Muscle of leg (tissue), 11 donors: ENCODE results near the gene SLC6A9. TPM values are rescaled to one million over a fixed set of nuclear protein-coding genes. Genes with fewer than 3 reads are reported as not detected.

ENCODE experiments used
- DNase-seq: peaks from one replicate; pipeline ENCODE4 v3.0.0; 2013
- H3K27ac ChIP-seq: one replicate; pipeline ENCODE4 v1.5.1; 2013; ENCODE audit warnings: mild to moderate bottlenecking, low read length, control low read depth
- H3K27me3 ChIP-seq: one replicate; pipeline ENCODE4 v1.6.1; 2013; ENCODE audit warnings: low read length; ENCODE audit not compliant: control insufficient read depth, insufficient read depth
- H3K36me3 ChIP-seq: one replicate; pipeline ENCODE4 v1.6.1; 2013; ENCODE audit warnings: low read length; ENCODE audit not compliant: control insufficient read depth, insufficient read depth
- H3K4me1 ChIP-seq: one replicate; pipeline ENCODE4 v1.6.1; 2013; ENCODE audit warnings: low read length; ENCODE audit not compliant: control insufficient read depth, insufficient read depth
- H3K4me3 ChIP-seq: one replicate; pipeline ENCODE4 v1.5.1; 2013; ENCODE audit warnings: low read length, control low read depth
- H3K9me3 ChIP-seq: replicated peaks from 2 replicates; pipeline ENCODE4 v1.6.1; 2013; ENCODE audit warnings: low read depth, low read length; ENCODE audit not compliant: control insufficient read depth
- WGBS: methylation state at CpG from one replicate; pipeline ENCODE4 v1.1.5; 2013; ENCODE audit warnings: missing lambda C conversion rate; ENCODE audit not compliant: insufficient coverage; 5-methylcytosine and 5-hydroxymethylcytosine counted together
- polyA plus RNA-seq, 8 donors: library from polyadenylated mRNA; unstranded; fragments of 120-200 nt; gene quantifications; one replicate each; pipeline versions ENCODE4 v1.2.1 to v1.2.3, GENCODE V29; 2013; ENCODE audit warnings: inconsistent platforms in 1 of 8, low replicate concordance in 1 of 8; ENCODE audit not compliant: insufficient read length in 8 of 8, insufficient read depth in 1 of 8
- total RNA-seq: library from RNA; stranded (reverse); fragments of 120-200 nt; gene quantifications from one replicate; pipeline ENCODE4 v1.2.4, GENCODE V29; 2013

SLC6A9 gene
- total and polyA plus RNA-seq, 9 donors, result 1.6 to 5.5 (median 3.4) TPM

DNA sequence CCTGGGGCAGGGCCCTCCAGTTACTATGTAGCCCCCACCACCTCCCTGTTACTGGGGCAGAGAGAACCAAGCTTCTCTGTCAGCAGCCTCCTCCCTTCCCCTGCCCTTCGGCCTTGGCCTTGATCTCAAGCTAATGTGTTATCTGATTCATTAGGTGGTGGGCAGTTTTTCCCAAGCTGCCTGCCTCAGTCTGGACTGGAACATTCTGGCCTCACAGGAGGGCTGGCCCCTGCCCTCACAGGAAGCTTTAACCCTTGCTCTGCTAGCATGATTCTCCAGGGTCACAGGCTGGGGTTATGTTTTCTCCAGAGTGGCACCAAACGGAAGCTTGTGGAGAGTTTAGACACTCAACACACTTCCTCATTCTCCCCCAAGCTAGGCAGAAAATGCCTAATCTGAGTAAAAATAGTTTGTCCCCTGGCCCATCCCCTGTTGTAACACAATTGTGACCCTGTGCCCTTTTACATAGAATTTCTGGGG lies 37.2 kb upstream of the SLC6A9 start:
- no peaks in the 10 kb centered on the region for H3K36me3 ChIP-seq
- H3K4me1 ChIP-seq, result no peaks in the 10 kb centered on the region
- peak; percentile 40 for DNase-seq

DNA sequence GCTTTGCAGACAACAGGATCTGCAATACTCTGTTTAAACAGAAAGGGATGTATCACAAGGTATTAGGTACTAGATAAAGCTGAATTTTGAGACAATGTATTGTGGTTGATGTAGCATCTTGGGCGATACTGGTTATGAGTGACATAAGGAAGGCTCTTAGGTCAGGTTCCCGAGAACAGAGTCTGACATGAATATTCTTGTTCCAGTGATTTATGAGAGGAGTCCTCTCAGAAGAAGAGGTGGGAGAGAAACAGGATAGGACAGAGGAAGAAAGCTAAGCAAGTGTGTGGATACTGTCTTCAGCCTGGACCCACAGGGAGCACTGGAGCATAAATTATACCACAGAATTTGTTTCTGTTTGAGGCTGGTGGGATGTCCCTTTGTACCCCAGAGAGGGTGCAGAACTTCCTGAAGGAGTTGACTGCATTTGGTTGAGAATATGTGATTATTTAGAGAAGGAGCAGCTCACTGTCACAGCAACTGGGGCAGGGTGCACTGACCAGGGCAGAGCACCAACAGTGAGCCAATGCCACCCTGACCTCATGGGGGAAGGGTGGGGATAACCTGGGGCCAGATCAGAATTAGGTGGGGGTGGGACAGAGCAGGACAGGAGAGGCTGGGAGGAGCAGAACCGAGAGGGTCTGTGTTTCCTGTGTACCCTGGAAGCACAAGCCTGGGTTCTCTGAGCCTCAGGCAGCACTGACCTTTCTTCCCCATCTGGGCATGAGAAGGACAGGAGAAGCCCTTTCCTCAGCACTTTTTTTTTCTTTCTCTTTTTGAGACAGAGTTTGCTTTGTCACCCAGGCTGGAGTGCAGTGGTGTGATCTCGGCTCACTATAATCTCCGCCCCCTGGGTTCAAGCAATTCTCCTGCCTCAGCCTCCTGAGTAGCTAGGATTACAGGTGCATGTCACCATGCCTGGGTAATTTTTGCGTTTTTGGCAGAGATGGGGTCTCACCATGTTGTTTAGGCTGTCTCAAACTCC lies 36.3 kb upstream of the SLC6A9 start:
- Histone ChIP-seq H3K4me3 (no peak overlapping the region), H3K4me1 (no peaks in the 10 kb centered on the region), H3K27me3 (peaks cover 3% of the 10 kb centered on the region), H3K27ac (no peak overlapping the region), H3K36me3 (no peaks in the 10 kb centered on the region), H3K9me3 (no peaks in the 10 kb centered on the region)
- WGBS, result 51% methylated on average over 3 of the region's 6 CpGs
- DNase-seq, result no peak

More for the DNA sequence above, 37.2 kb upstream of the SLC6A9 start:
- no CpG with 5 or more reads among the region's 2 CpGs for WGBS
- Histone ChIP-seq H3K9me3 (no peaks in the 10 kb centered on the region), H3K4me3 (no peak overlapping the region), H3K27ac (no peak overlapping the region), H3K27me3 (peaks cover 4% of the 10 kb centered on the region)

DNA sequence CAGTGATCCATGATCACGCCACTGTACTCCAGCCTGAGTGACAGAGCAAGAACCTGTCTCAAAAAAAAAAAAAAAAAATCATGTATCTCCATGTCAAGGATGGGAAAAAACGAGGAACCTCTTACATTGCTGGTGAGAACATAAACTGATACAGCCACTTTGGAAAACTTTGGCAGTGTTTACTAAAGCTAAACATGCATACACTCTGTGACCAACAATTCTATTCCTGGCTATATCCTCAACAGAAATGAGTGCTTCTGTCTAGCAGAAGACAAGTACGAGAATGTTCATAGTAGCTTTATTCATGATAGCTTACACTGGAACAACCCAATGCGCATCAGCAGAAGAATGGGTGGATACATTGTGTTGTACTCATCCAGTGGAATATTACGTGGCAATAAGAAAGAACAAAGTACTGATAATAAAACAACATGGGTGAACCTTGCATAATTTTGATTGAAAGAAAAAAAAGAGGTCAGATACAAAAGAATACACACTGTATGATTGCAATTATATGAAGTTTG lies 31.5 kb upstream of the SLC6A9 start:
- peaks cover 3% of the 10 kb centered on the region for H3K27me3 ChIP-seq
- H3K27ac ChIP-seq, result no peak overlapping the region
- WGBS, result no CpG with 5 or more reads among the region's 5 CpGs
- DNase-seq, result no peak
- no peak overlapping the region for H3K4me3 ChIP-seq
- H3K4me1 ChIP-seq, result no peaks in the 10 kb centered on the region
- no peaks in the 10 kb centered on the region for H3K36me3 ChIP-seq
- no peaks in the 10 kb centered on the region for H3K9me3 ChIP-seq

DNA sequence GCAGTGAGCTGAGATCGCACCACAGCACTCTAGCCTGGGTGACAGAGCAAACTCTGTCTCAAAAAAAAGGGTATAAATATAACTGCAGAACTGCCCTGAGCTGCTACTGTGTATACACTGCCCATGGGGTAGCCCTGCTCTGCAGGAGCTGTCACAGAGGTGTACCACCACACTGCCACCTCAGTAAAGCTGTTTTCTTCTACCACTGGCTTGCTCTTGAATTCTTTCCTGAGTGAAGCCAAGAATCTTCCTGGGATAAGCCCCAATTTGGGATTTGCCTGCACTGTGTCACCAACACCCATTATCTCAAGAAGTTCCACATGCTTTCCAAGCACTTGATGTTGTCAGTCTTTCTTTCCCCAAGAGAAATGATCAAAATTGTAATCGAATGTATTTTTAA lies 30.6 kb upstream of the SLC6A9 start:
- Histone ChIP-seq H3K27me3 (peaks cover 3% of the 10 kb centered on the region), H3K4me1 (no peaks in the 10 kb centered on the region), H3K27ac (no peak overlapping the region), H3K4me3 (no peak overlapping the region), H3K9me3 (no peaks in the 10 kb centered on the region), H3K36me3 (no peaks in the 10 kb centered on the region)
- 100% methylated on average over 1 of the region's 2 CpGs for WGBS
- DNase-seq, result no peak

DNA sequence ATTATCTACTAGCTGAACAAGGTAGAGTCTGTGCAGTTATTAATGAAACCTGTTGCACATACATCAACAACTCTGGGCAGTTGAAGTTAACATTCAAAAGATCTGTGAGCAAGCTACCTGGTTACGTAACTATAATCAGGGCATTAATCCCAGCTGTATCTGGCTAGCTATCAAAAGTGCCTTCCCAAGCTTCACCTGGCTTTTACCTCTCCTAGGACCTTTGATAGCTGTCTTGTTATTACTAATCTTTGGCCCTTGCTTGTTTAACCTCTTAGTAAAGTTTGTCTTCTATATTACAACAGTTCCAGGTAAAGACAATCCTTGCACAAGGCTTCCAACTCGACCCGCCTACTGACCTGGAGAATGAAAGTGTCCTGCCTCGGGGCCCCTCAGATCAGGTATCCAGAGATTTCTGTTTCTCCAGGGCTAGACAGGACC lies 29.6 kb upstream of the SLC6A9 start:
- H3K27me3 ChIP-seq, result peaks cover 3% of the 10 kb centered on the region
- H3K36me3 ChIP-seq, result no peaks in the 10 kb centered on the region
- no peaks in the 10 kb centered on the region for H3K4me1 ChIP-seq
- WGBS, result no CpG with 5 or more reads among the region's 4 CpGs
- no peak overlapping the region for H3K27ac ChIP-seq
- no peak overlapping the region for H3K4me3 ChIP-seq
- no peak for DNase-seq
- no peaks in the 10 kb centered on the region for H3K9me3 ChIP-seq

DNA sequence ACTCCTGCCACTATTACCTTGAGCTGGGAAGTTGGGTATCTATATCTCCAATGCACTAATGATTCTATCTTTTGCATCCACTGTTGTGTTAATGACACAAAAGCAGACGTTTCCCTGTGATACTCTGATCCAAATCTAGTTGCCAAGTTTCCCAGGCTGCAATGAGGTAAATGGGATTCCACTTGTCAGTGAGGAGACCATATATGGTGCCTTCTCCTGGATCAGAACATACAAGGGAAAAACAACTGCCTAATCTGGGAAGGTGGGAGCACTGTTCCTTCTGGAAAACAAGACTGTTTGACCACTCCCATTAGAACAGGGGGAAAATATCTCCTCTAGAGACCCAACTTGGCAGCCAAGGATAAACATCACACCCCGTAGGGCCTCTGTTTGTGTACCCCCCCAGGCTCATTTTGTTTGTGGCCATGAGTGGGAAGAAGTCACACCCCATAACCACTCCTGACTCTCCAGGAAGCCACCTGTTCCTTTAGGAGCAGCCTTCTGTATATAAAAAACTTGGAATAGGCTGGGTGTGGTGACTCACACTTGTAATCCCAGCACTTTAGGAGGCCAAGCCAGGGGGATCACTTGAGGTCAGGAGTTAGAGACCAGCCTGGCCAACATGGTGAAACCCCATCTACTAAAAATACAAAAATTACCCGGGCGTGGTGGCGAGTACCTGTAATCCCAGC lies 28.5 kb upstream of the SLC6A9 start:
- no peaks in the 10 kb centered on the region for H3K9me3 ChIP-seq
- 50% methylated on average over 2 of the region's 5 CpGs for WGBS
- no peak overlapping the region for H3K4me3 ChIP-seq
- H3K4me1 ChIP-seq, result no peaks in the 10 kb centered on the region
- no peak for DNase-seq
- H3K27me3 ChIP-seq, result peaks cover 3% of the 10 kb centered on the region
- no peaks in the 10 kb centered on the region for H3K36me3 ChIP-seq
- no peak overlapping the region for H3K27ac ChIP-seq

DNA sequence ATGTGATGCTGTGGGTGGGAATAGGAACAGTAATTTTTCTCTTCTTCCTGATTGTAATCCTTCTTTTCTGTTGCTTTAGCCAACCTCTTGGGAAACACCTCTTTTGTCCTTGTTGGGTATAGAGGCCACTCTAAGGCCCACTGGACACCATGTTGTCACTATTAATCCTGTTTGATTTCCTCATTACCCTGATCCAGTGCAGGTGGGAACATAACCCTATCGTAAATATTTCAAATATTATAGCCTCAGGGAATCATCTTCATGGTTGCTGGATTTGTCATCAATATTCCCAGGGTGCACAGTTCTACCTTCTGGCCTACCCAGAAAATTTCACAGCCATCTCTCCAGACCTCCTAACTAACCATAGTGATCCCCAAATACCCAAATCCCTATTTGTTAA lies 27.9 kb upstream of the SLC6A9 start:
- no peak overlapping the region for H3K4me3 ChIP-seq
- H3K4me1 ChIP-seq, result no peaks in the 10 kb centered on the region
- H3K27ac ChIP-seq, result no peak overlapping the region
- H3K36me3 ChIP-seq, result no peaks in the 10 kb centered on the region
- no peaks in the 10 kb centered on the region for H3K9me3 ChIP-seq
- DNase-seq, result no peak
- 67% methylated on average over 1 of the region's 1 CpG for WGBS
- H3K27me3 ChIP-seq, result peaks cover 3% of the 10 kb centered on the region

DNA sequence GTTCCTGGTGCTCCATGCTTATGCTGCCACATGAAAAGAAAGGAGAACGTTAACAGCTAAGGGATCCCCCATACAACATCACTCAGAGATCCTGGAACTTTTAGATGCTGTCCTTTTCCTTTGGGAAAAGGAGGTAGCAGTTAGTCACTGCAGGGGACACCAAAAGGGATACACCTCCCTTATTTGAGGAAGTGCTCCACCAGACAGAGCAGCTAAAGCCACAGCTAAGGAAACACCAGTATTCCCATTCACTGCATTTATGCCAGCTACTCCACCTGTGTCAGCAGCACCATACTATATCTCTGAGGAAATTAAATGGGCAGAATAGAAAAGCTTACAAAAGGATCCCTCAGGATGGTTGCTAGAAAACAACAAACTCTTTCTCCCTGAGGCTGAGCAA lies 26.0 kb upstream of the SLC6A9 start:
- WGBS, result no CpG with 5 or more reads among the region's 1 CpG
- no peaks in the 10 kb centered on the region for H3K9me3 ChIP-seq
- no peaks in the 10 kb centered on the region for H3K36me3 ChIP-seq

DNA sequence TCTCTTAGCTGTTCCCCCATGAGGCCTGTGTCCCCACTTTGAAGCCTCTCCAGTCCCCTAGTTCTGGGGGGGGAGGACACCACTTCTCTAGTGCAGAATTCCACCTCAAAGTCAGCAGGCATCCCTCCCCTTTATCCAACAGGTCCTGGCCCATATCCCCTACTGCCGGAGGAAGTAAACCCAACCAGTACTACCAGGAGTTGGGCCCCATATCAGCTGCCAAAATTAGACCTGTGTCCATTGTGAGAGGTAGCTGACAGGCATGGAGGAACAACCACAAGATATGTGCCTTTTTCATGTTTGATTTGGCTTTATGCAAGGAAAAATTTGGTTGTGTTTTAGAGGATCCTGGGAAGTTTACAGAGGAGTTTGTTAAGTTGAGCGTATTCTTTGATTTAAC lies 22.1 kb upstream of the SLC6A9 start:
- peaks cover 3% of the 10 kb centered on the region for H3K27me3 ChIP-seq
- no peaks in the 10 kb centered on the region for H3K36me3 ChIP-seq
- no CpG with 5 or more reads among the region's 2 CpGs for whole genome bisulfite sequencing
- no peak overlapping the region for H3K4me3 ChIP-seq
- H3K9me3 ChIP-seq, result no peaks in the 10 kb centered on the region
- no peak overlapping the region for H3K27ac ChIP-seq
- no peak for DNase-seq
- H3K4me1 ChIP-seq, result no peaks in the 10 kb centered on the region

More for the DNA sequence above, 26.0 kb upstream of the SLC6A9 start:
- Histone ChIP-seq H3K27me3 (no peaks in the 10 kb centered on the region), H3K4me3 (no peak overlapping the region), H3K4me1 (no peaks in the 10 kb centered on the region), H3K27ac (no peak overlapping the region)
- no peak for DNase-seq

DNA sequence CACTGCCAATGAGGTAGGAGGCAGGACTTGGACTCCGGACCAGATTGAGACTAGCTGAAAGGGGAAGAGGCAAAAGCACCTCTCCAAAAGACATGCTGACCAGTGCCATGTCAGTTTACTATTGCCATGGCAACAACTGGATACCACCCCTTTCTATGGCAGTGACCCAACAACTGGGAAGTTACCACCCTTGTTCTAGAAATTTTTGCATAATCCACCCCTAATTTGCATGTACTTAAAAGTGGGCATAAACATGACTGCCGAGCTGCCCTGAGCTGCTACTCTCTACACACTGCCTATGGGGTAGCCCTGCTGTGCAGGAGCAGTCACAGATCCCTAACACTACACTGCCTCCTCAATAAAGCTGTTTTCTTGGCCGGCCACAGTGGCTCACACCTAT lies 19.0 kb upstream of the SLC6A9 start:
- no peaks in the 10 kb centered on the region for H3K36me3 ChIP-seq
- no peak overlapping the region for H3K4me3 ChIP-seq
- H3K4me1 ChIP-seq, result peaks cover 3% of the 10 kb centered on the region
- no peak overlapping the region for H3K27ac ChIP-seq
- H3K9me3 ChIP-seq, result no peaks in the 10 kb centered on the region
- WGBS, result 46% methylated on average over 2 of the region's 3 CpGs
- H3K27me3 ChIP-seq, result peaks cover 5% of the 10 kb centered on the region
- peak; percentile 36 for DNase-seq
